ENCODE results near the gene ANKZF1. TPM values are rescaled to one million over a fixed set of nuclear protein-coding genes. Genes with fewer than 3 reads are reported as not detected.

Gene ANKZF1
- 18.7 and 21.7 TPM in 2 replicates for total RNA-seq

GRCh38 chr2:219229305-219230058, at the start of gene ANKZF1, which contains the start of gene ATG9A:
ANKZF1 (plus strand) TSS chr2:219229806; CDS start chr2:219230258, 452 bp downstream.
ATG9A (minus strand) TSS chr2:219229636; CDS start chr2:219228024, 1,612 bp downstream.

GRCh38 chr2:219206328-219207133, 23.1 kb upstream of the ANKZF1 start, which contains the start of gene ZFAND2B:
ZFAND2B (plus strand) TSS chr2:219206782; CDS start chr2:219206988, 206 bp downstream.

GRCh38 chr2:219218732-219219701, 10.6 kb upstream of the ANKZF1 start, which contains the start of gene ABCB6:
ABCB6 (minus strand) TSS chr2:219218958; CDS start chr2:219218673, 285 bp downstream.

GRCh38 chr2:219245148-219245898, 15.7 kb downstream of the ANKZF1 start, which contains the start of the genes GLB1L and STK16:
GLB1L (minus strand) TSS chr2:219245444; CDS start chr2:219243573, 1,871 bp downstream.
STK16 (plus strand) TSS chr2:219245479; CDS start chr2:219246000, 521 bp downstream.

GRCh38 chr2:219252900-219253752, 23.5 kb downstream of the ANKZF1 start, which contains the start of gene TUBA4B:
TUBA4B (plus strand) TSS chr2:219253243; CDS start chr2:219253408, 165 bp downstream.

GRCh38 chr2:219253753-219254589, 24.4 kb downstream of the ANKZF1 start, which contains the start of gene TUBA4A:
TUBA4A (minus strand) TSS chr2:219253918; CDS start chr2:219253858, 60 bp downstream.

GRCh38 chr2:219279151-219279915, 49.7 kb downstream of the ANKZF1 start, which contains the start of gene DNAJB2:
DNAJB2 (plus strand) TSS chr2:219279366; CDS start chr2:219279834, 468 bp downstream.

Other genes with a start within 250 kb of the ANKZF1 start
- gene FEV, start 244.6 kb upstream of the ANKZF1 start, total RNA-seq, result not detected in 2 replicates
- not detected in 2 replicates for gene CRYBA2, start 236.4 kb upstream of the ANKZF1 start, total RNA-seq
- not detected in 2 replicates for gene CFAP65, start 188.3 kb upstream of the ANKZF1 start, total RNA-seq
- not detected in 2 replicates for gene IHH, start 168.9 kb upstream of the ANKZF1 start, total RNA-seq
- 16.3 and 18.6 TPM in 2 replicates for gene NHEJ1, start 69.0 kb upstream of the ANKZF1 start, total RNA-seq
- gene SLC23A3, start 59.8 kb upstream of the ANKZF1 start, total RNA-seq, result 0.45 and 0.50 TPM in 2 replicates
- 25.0 and 25.4 TPM in 2 replicates for gene CNPPD1, start 52.9 kb upstream of the ANKZF1 start, total RNA-seq
- 34.6 and 41.9 TPM in 2 replicates for gene RETREG2, start 51.5 kb upstream of the ANKZF1 start, total RNA-seq
- 28.2 and 31.9 TPM in 2 replicates for gene ZFAND2B, start 23.0 kb upstream of the ANKZF1 start, total RNA-seq
- 12.4 and 15.5 TPM in 2 replicates for gene ABCB6, start 10.8 kb upstream of the ANKZF1 start, total RNA-seq
- 50.8 and 53.8 TPM in 2 replicates for gene ATG9A, start 170 bp upstream of the ANKZF1 start, total RNA-seq
- gene GLB1L, start 15.6 kb downstream of the ANKZF1 start, total RNA-seq, result 11.4 and 12.9 TPM in 2 replicates
- 15.9 and 18.8 TPM in 2 replicates for gene STK16, start 15.7 kb downstream of the ANKZF1 start, total RNA-seq
- not detected in 2 replicates for gene TUBA4B, start 23.4 kb downstream of the ANKZF1 start, total RNA-seq
- 20.2 and 24.7 TPM in 2 replicates for gene TUBA4A, start 24.1 kb downstream of the ANKZF1 start, total RNA-seq
- gene DNAJB2, start 49.6 kb downstream of the ANKZF1 start, total RNA-seq, result 19.8 and 23.7 TPM in 2 replicates
- 7.9 and 9.8 TPM in 2 replicates for gene PTPRN, start 79.6 kb downstream of the ANKZF1 start, total RNA-seq
- gene RESP18, start 102.9 kb downstream of the ANKZF1 start, total RNA-seq, result not detected in 2 replicates
- 42.2 and 45.6 TPM in 2 replicates for gene DNPEP, start 158.1 kb downstream of the ANKZF1 start, total RNA-seq
- gene DES, start 188.6 kb downstream of the ANKZF1 start, total RNA-seq, result 3.0 and 5.0 TPM in 2 replicates
- gene SPEG, start 205.0 kb downstream of the ANKZF1 start, total RNA-seq, result 13.2 and 14.0 TPM in 2 replicates

Data from bronchus fibroblast of lung (primary cell).